Nephron (organoid): ENCODE data around the gene ADAMTS10.
"Not testable (repeated sequence)": the region's sequence is repeated elsewhere in the genome, so short reads cannot be mapped to it uniquely, and the experiment has no call there.

Experiments used
- H3K27ac Mint-ChIP-seq, 3 experiments: 2 replicates each; pipeline ENCODE4 v1.8.0; 2020; ENCODE audit warnings: mixed read lengths in 3 of 3, mild to moderate bottlenecking in 2 of 3, moderate library complexity in 1 of 3
- H3K27me3 Mint-ChIP-seq: 2 replicates; pipeline ENCODE4 v1.8.0; 2021; ENCODE audit warnings: low read depth, mild to moderate bottlenecking, moderate library complexity, mixed read lengths
- H3K36me3 Mint-ChIP-seq: 2 replicates; pipeline ENCODE4 v1.8.0; 2020; ENCODE audit warnings: low read depth, mixed read lengths
- H3K4me1 Mint-ChIP-seq: 2 replicates; pipeline ENCODE4 v1.8.0; 2020; ENCODE audit warnings: mixed read lengths
- H3K4me3 Mint-ChIP-seq, 3 experiments: 2 replicates each; pipeline ENCODE4 v1.8.0; 2020; ENCODE audit warnings: mild to moderate bottlenecking in 3 of 3, mixed read lengths in 3 of 3, moderate library complexity in 2 of 3
- H3K9me3 Mint-ChIP-seq: 2 replicates; pipeline ENCODE4 v1.8.0; 2020; ENCODE audit warnings: mixed read lengths
- CTCF ChIP-seq, 3 experiments: fragments of 200-600 bp; sonication (generic); IDR thresholded peaks; one replicate each; pipeline ENCODE4 v1.5.0; 2021; ENCODE audit warnings: antibody characterized with exemption in 3 of 3; ENCODE audit not compliant: unreplicated experiment in 3 of 3

The ADAMTS10 gene

GRCh38 chr19:8618751-8619150 lies 8.2 kb upstream of the ADAMTS10 start:
- no peak for TF ChIP-seq CTCF (IDR thresholded peaks at IDR 0.05; ENCODE audit: unreplicated experiment in 3 of 3)
- no peak overlapping the region for H3K4me3 Mint-ChIP-seq
- H3K27me3 Mint-ChIP-seq: peaks cover 19% of the 10 kb centered on the region
- no peak overlapping the region for H3K27ac Mint-ChIP-seq
- peaks cover 6% of the 10 kb centered on the region for H3K4me1 Mint-ChIP-seq
- H3K36me3 Mint-ChIP-seq: no peaks in the 10 kb centered on the region
- H3K9me3 Mint-ChIP-seq: no peaks in the 10 kb centered on the region

- H3K36me3 Mint-ChIP-seq: no peaks in the 10 kb centered on the region
- H3K27ac Mint-ChIP-seq: no peak overlapping the region
- no peak for TF ChIP-seq CTCF (IDR thresholded peaks at IDR 0.05; ENCODE audit: unreplicated experiment in 3 of 3)
- H3K4me1 Mint-ChIP-seq: peaks cover 6% of the 10 kb centered on the region
- H3K27me3 Mint-ChIP-seq: peaks cover 19% of the 10 kb centered on the region
- H3K4me3 Mint-ChIP-seq: no peak overlapping the region
- H3K9me3 Mint-ChIP-seq: no peaks in the 10 kb centered on the region
These were observed 7.5 kb upstream of the ADAMTS10 start for GRCh38 chr19:8617984-8618383.

GRCh38 chr19:8617325-8617724 lies 6.8 kb upstream of the ADAMTS10 start:
- H3K36me3 Mint-ChIP-seq, H3K4me3 Mint-ChIP-seq, H3K9me3 Mint-ChIP-seq, H3K27ac Mint-ChIP-seq: not testable (repeated sequence)
- H3K27me3 Mint-ChIP-seq: peaks cover 19% of the 10 kb centered on the region
- H3K4me1 Mint-ChIP-seq: peaks cover 12% of the 10 kb centered on the region

- no peaks in the 10 kb centered on the region for H3K9me3 Mint-ChIP-seq
- H3K27me3 Mint-ChIP-seq: peaks cover 19% of the 10 kb centered on the region
These were observed 6.3 kb upstream of the ADAMTS10 start for GRCh38 chr19:8616861-8617260.

DNA sequence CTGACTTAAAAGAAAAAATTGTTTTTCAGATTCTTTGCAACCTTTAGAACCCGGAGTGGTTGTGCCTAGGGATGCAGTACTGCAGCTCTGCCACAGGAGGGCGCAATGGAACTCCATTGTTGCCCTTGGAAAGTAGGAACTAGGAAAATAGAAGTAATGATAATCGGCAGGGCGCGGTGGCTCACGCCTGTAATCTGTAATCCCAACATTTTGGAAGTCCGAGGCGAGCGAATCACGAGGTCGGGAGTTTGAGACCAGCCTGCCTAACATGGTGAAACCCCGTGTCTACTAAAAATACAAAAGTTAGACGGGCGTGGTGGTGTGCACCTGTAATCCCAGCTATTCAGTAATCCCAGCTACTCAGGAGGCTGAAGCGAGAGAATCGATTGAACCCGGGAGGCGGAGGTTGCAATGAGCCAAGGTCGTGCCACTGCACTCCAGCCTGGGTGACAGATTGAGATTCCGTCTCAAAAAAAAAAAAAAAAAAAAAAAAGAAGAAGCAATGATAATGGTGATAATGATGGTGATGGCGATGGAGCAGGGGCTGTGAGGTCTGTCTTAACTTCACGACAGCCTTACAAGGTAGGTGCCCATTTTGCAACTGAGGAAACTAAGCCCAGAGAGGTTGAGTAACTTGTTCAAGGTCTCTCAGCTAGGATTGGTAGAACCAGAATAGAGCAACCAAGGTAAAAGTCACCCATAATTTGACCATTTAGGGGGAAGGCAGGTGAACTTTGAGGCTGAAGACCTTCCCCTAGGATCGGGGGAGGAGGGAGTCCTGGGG lies 5.5 kb upstream of the ADAMTS10 start:
- peak overlapping the region in 2 of 3 experiments; percentile 42 to 84 for H3K27ac Mint-ChIP-seq
- no peaks in the 10 kb centered on the region for H3K9me3 Mint-ChIP-seq
- H3K27me3 Mint-ChIP-seq: peaks cover 18% of the 10 kb centered on the region
- H3K36me3 Mint-ChIP-seq: no peaks in the 10 kb centered on the region
- peaks cover 16% of the 10 kb centered on the region for H3K4me1 Mint-ChIP-seq
- peak; percentile 91 to 95 (median 92) for TF ChIP-seq CTCF (IDR thresholded peaks at IDR 0.05; ENCODE audit: unreplicated experiment in 3 of 3)
- H3K4me3 Mint-ChIP-seq: peak overlapping the region in 1 of 3 experiments; percentile 13

More at GRCh38 chr19:8616861-8617260, 6.3 kb upstream of the ADAMTS10 start:
- no peaks in the 10 kb centered on the region for H3K36me3 Mint-ChIP-seq
- no peak for TF ChIP-seq CTCF (IDR thresholded peaks at IDR 0.05; ENCODE audit: unreplicated experiment in 3 of 3)
- no peak overlapping the region for H3K4me3 Mint-ChIP-seq
- H3K4me1 Mint-ChIP-seq: peaks cover 16% of the 10 kb centered on the region
- no peak overlapping the region for H3K27ac Mint-ChIP-seq

DNA sequence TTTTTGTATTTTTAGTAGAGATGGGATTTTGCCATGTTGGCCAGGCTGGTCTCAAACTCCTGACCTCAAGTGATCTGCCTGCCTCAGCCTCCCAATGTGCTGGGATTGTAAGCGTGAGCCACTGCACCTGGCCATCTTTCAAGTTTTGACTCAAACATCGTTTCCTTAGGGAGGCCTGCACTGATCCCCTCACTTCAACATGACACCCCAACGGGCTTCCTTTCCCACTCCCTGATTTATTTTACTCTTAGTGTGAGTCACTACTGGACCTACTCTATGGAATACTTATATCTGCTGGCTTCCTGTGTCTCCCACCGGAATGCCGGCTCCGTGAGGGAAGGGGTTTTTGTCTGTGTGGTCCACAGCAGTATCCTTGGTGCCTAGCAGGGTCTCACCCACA lies 4.5 kb upstream of the ADAMTS10 start:
- H3K4me3 Mint-ChIP-seq: peak overlapping the region in 2 of 3 experiments; percentile 50 to 64
- peaks cover 11% of the 10 kb centered on the region for H3K27me3 Mint-ChIP-seq
- H3K9me3 Mint-ChIP-seq: no peaks in the 10 kb centered on the region

More for the DNA sequence above, 4.5 kb upstream of the ADAMTS10 start:
- Mint-ChIP-seq H3K27ac (peak overlapping the region; percentile 21 to 86 (median 84)), H3K36me3 (no peaks in the 10 kb centered on the region), H3K4me1 (peaks cover 19% of the 10 kb centered on the region)
- no peak for TF ChIP-seq CTCF (IDR thresholded peaks at IDR 0.05; ENCODE audit: unreplicated experiment in 3 of 3)
